ENCODE measurements around the gene MPP1. TPM values are rescaled to one million over a fixed set of nuclear protein-coding genes. Genes with fewer than 3 reads are reported as not detected.
A peak's percentile ranks its signal among the peaks of the same experiment; 100 is the strongest.

The MPP1 gene
- total RNA-seq, 6 experiments from 2014 or later: 17.0 to 22.7 (median 20.5) TPM

DNA sequence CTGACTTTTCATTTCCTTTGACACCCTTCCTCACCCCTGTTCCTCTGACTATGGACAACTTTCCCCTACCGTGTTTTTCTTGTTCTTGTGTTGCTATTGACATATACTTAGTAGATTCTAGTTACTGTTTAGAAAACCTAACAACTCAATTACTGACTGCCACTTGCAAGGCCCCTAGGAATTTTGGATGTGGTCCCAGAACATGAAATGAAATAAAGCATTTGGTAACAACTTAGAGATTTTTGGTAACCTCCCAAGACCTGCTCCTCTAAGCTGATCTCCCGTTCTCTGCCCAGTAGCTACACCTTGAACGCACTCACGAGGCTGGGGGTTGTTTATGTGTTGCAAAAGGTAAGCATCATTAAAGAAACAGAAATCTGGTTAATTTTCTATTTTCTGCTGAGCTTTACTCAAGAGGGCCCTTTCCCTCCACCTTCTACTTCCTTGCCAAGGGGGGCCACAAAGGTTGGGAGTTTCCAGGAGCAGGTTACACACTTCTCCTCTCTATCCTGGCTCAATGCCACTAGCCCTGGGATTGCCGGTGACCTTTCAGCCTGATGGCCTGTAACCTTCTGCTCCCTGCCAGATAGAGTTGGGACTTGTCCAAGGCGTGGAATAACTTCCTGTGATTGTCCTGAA is 74.9 kb downstream of the MPP1 start:
- H3K27ac Mint-ChIP-seq: peak overlapping the region; percentile 74
- H3K9me3 Mint-ChIP-seq: no peaks in the 10 kb centered on the region
- no peaks in the 10 kb centered on the region for H3K36me3 Mint-ChIP-seq (ENCODE audit: low read depth)
- peaks cover 90% of the 10 kb centered on the region for H3K4me1 Mint-ChIP-seq (ENCODE audit: low read depth)
- H3K27me3 Mint-ChIP-seq (ENCODE audit: insufficient read depth): no peaks in the 10 kb centered on the region
- TF ChIP-seq, protein P1, sequence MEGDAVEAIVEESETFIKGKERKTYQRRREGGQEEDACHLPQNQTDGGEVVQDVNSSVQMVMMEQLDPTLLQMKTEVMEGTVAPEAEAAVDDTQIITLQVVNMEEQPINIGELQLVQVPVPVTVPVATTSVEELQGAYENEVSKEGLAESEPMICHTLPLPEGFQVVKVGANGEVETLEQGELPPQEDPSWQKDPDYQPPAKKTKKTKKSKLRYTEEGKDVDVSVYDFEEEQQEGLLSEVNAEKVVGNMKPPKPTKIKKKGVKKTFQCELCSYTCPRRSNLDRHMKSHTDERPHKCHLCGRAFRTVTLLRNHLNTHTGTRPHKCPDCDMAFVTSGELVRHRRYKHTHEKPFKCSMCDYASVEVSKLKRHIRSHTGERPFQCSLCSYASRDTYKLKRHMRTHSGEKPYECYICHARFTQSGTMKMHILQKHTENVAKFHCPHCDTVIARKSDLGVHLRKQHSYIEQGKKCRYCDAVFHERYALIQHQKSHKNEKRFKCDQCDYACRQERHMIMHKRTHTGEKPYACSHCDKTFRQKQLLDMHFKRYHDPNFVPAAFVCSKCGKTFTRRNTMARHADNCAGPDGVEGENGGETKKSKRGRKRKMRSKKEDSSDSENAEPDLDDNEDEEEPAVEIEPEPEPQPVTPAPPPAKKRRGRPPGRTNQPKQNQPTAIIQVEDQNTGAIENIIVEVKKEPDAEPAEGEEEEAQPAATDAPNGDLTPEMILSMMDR (IDR thresholded peaks at IDR 0.05): no peak
- peak; percentile 71 for DNase-seq
- H3K4me3 Mint-ChIP-seq: no peak overlapping the region

DNA sequence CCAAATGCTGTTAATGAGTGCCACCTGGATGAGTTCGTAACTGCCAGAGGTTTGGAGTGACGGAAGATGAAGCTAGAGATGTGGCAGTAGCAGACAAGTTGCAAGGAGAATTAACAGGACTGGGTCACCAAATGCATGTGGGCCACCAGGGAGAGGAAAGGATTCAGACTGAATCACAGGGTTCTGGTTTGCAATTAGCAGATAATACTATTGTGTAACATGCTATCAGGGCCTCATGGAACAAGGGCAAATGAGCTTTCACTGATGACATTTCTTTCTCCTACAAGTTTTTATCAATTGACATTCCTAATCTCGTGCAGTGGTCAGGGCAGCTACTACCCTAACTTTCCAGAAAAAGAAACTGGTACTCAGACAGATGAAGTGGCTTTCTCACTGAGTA is 75.8 kb downstream of the MPP1 start:
- DNase-seq: no peak
- Mint-ChIP-seq H3K27me3 (ENCODE audit: insufficient read depth) (no peaks in the 10 kb centered on the region), H3K4me3 (no peak overlapping the region; the same call in 1 of the 2 replicates), H3K9me3 (no peaks in the 10 kb centered on the region), H3K36me3 (ENCODE audit: low read depth) (no peaks in the 10 kb centered on the region), H3K27ac (peak overlapping the region; percentile 74; the same call in 1 of the 2 replicates), H3K4me1 (ENCODE audit: low read depth) (peaks cover 81% of the 10 kb centered on the region)
- TF ChIP-seq, protein P1 (IDR thresholded peaks at IDR 0.05): no peak

Other genes with a start within 250 kb of the MPP1 start
- gene CTAG1A, start 220.4 kb downstream of the MPP1 start, total RNA-seq (2021; fragmentation: NEBNext Ultra II Directional; extraction: Animal tissue kit (Norgen Biotek cat#: 25700)): not detected
- gene CTAG1B, start 186.2 kb downstream of the MPP1 start, total RNA-seq (2021; fragmentation: NEBNext Ultra II Directional; extraction: Animal tissue kit (Norgen Biotek cat#: 25700)): not detected
- gene CTAG2, start 151.9 kb downstream of the MPP1 start, total RNA-seq (2021; fragmentation: NEBNext Ultra II Directional; extraction: Animal tissue kit (Norgen Biotek cat#: 25700)): not detected
- under 1 TPM; 0.05 to 0.50 (median 0.16) TPM for gene GAB3, start 54.4 kb downstream of the MPP1 start, total RNA-seq (2021; fragmentation: NEBNext Ultra II Directional; extraction: Animal tissue kit (Norgen Biotek cat#: 25700))
- 10 to 100 TPM; 44.6 to 55.5 (median 51.1) TPM for gene DKC1, start 42.6 kb downstream of the MPP1 start, total RNA-seq (2021; fragmentation: NEBNext Ultra II Directional; extraction: Animal tissue kit (Norgen Biotek cat#: 25700))
- not detected for gene SMIM9, start 29.2 kb upstream of the MPP1 start, total RNA-seq (2021; fragmentation: NEBNext Ultra II Directional; extraction: Animal tissue kit (Norgen Biotek cat#: 25700))
- 1 to 10 TPM; 4.8 to 8.4 (median 6.6) TPM for gene F8A1, start 80.9 kb upstream of the MPP1 start, total RNA-seq (2021; fragmentation: NEBNext Ultra II Directional; extraction: Animal tissue kit (Norgen Biotek cat#: 25700))
- 1 to 10 TPM; 1.0 to 1.6 (median 1.4) TPM for gene F8, start 217.2 kb upstream of the MPP1 start, total RNA-seq (2021; fragmentation: NEBNext Ultra II Directional; extraction: Animal tissue kit (Norgen Biotek cat#: 25700))
- gene FUNDC2, start 221.4 kb upstream of the MPP1 start, total RNA-seq (2021; fragmentation: NEBNext Ultra II Directional; extraction: Animal tissue kit (Norgen Biotek cat#: 25700)): 10 to 100 TPM; 50.8 to 55.7 (median 53.3) TPM

Data from HFFc6 (cell line).